Stimulated activated CD4-positive, alpha-beta T cell treated with anti-CD3 and anti-CD28 coated beads, Interleukin-1b, Interleukin-23, amount 100 ng/mL, for 48 hours (primary cell): ENCODE measurements around the gene CAP2.

Experiments used
- DNase-seq: peaks from one replicate; pipeline ENCODE4 v3.0.0-alpha.2; 2020

CAP2 gene

GRCh38 chr6:17442196-17442595, 48.8 kb downstream of the CAP2 start:
- DNase-seq, result no peak

DNA sequence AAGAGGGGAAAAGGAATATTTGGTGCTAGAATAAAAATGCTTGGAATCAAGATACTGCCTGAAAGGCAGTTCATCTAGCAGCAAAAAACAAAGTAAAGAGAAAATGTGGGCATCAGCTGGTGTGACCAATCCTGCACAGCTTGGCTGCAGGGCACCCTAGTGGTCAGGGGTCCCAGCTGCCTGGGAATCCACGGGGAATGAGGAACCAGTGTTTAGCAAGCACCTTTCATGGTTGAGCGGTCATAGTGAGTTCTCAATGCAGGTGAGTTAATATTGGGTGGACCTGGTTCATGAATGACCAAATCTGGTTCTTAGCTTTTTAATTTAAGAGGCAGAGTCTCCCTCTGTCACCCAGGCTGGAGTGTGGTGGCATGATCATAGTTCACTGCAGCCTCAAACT, 53.3 kb downstream of the CAP2 start:
- no peak for DNase-seq

DNA sequence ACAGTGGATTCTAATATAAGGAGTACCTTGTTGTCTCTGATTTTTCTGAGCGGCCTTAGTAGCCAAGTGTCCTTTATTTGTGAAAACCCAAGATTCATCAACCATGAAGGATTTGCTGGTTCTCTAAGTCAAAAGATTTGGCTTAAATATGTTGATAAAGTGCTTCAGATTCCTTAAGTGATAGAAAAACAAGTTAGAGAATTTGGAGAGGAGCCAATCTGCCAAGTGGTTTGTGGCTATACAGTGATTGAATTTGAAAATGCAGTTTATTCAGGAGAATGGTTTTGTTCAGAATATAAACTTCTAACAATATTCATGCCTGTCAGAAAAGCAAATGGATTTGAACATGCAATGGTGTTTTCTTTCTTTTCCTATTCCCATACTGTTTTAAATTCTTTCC, 54.8 kb downstream of the CAP2 start:
- no peak for DNase-seq

DNA sequence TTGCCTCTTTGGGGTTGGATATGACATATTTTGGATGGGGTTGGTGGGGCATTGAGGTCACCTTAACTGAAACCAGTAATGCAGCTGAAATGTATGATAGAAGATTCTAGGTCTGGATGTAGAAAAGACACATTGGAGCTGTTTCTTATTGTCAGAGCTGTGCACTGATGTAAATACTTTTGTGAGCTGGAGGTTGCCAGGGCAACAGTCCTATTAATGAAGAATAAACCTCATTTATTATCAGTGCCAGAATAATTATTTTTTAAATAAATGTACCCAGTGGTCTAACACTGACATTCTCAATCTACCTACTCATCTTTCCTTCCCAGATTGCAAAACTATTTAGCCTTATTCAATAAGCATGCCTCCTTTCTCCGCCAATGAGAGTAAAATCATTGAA, 57.0 kb downstream of the CAP2 start:
- no peak for DNase-seq

- DNase-seq, result no peak
These were observed 57.4 kb downstream of the CAP2 start for GRCh38 chr6:17450832-17451231.

DNA sequence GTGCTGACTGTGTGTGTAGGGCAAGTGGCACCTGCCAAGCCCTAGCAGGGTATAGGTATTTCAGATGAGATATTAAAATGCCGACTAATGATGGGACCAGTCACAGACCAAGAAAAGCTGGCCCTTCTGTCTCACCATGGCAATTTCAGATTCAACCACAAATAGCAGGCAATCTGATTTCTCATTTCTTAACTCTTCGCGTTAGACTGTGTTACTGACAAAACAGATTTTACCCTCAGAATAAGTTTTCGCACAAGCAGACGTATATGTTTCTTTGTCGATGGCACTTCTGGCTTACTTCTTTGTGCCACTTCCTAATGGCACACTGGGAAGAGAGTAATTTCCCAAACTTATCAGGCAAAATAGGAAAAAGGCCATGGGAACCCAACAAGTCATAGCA, 58.7 kb downstream of the CAP2 start:
- DNase-seq, result no peak

- DNase-seq, result no peak
These were observed 61.1 kb downstream of the CAP2 start for GRCh38 chr6:17454316-17455005.

DNA sequence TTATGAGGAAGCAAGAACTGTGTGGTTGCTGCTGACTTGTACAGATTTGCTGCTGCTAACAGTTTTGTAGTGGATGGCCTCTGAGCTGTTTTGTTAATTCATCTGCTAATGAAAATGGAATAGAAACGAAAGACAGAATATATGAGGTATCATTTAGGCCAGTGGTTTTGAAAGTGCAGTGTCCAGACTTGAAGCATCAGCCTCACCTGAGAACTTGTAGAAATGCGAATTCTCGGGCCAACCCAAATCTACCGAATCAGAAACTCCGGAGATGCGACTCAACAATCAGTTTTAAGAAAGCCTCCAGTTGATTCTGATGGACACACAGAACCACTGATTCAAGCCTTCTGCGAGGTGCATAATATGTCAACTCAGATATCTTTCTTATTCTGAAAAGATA, 62.5 kb downstream of the CAP2 start:
- no peak for DNase-seq

- DNase-seq, result no peak
These were observed 63.3 kb downstream of the CAP2 start for GRCh38 chr6:17456711-17457110.

DNA sequence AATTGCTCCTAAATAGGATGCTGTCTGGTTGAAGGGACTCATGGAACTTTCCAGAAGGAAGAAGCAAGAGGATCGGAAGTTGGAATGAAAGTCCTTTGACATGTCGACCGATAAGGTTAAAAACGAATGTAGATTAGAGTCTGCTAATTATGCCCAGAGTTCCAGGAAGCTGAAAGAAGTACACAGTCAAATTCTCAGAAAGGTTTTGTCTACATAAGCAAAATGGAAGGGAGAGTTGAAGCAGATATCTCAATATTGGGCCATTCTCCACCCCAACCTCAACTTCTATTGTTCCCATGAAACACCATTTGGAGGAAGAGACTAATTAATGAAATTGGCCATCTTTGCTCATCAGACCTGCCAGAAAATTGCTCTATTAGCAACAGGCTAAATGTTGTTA, 64.0 kb downstream of the CAP2 start:
- no peak for DNase-seq

DNA sequence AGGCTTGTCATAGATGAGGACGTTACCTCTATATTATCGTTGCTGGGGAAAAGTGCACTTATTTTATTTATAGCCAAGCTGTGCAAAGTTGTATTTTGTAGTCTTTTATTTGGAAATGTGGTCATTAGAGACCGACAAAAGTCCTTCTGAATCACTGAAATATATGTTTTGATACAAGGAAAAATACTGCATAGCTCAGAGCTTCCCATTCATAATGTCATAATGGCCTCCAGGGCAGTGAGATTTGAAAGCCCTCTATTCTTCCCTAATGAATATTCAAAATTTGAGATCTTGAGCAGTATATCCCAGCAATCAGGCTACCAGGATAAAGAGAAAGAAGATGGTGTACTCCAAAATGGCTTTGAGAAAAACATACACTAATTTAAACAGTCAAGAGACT, 64.6 kb downstream of the CAP2 start:
- DNase-seq, result no peak

- no peak for DNase-seq
These were observed 65.6 kb downstream of the CAP2 start for GRCh38 chr6:17458966-17459365.

DNA sequence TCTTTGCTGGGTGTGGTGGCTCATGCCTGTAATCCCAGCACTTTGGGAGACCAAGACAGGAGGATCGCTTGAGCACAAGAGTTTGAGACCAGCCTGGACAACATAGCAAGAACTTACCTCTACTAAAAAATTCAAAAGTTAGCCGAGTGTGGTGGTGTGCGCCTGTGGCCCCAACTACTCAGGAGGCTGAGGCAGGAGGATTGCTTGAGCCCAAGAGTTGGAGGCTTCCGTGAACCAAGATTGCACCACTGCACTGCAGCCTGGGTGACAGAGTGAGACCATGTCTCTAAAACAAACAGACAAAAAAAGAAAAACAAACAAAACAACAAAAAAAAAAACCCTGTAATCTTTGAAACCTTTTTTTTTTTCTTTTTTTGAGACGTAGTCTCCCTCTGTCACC, 67.5 kb downstream of the CAP2 start:
- no peak for DNase-seq

- no peak for DNase-seq
These were observed 72.8 kb downstream of the CAP2 start for GRCh38 chr6:17466147-17466546.

- DNase-seq, result no peak
These were observed 73.3 kb downstream of the CAP2 start for GRCh38 chr6:17466707-17467106.

GRCh38 chr6:17469006-17469832, 75.8 kb downstream of the CAP2 start:
- no peak for DNase-seq

DNA sequence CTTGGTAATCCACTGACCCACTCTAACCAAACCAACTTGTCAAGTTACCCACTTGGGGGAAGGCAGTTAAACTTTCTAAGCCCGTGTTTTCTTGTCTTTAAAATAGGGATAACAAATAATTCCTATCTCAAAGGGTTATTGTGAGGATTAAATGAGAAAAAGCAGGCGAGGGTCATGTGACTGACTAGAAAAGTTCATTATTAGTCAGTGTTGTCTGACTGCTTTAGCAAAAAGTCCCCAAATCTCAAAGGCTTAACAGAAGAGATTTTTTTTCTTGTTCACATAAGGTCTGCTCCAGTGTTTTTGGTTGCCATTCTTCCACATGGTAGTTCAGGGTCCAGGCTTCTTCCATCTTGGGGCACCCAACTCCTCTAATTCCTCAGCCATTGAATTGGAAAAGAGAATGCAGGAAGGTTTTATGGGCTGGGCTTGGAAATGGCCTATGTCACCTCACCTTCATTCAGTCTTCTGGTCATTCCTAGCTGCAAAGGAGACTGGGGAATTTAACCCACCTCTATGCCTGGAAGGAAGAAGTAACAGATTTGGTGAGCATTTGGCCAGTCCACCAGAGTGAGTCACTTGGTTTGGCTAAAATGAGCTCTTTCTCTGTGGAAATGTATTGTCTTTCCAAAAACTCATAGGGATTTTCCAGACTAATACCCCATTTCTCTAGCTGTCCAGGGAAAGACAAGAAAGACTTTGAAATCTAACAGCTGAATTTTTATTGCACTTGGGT, 77.0 kb downstream of the CAP2 start:
- DNase-seq, result no peak

- DNase-seq, result no peak
These were observed 77.5 kb downstream of the CAP2 start for GRCh38 chr6:17470938-17471327.

- DNase-seq, result no peak
These were observed 79.3 kb downstream of the CAP2 start for GRCh38 chr6:17472653-17473183.

GRCh38 chr6:17473554-17473953, 80.2 kb downstream of the CAP2 start:
- DNase-seq, result no peak

DNA sequence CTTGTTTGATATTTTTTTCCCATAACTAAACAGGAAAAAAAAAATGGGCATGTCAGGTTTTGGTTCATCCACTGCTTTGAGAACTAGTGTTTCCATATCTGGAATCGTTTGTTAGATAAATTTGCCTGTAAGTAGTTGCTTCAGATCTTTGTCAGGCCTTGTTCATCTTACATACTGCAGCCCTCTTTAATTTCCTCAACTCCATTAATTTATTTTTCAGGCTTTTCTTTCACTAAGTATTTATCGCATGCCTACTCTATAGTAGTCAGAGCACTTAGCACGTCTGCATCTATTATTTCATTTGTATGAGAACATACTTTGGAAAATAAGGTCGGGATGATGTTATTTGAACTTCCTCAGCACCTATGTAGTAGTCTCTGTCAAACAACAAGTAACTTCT, 80.9 kb downstream of the CAP2 start:
- no peak for DNase-seq

GRCh38 chr6:17475606-17476244, 82.3 kb downstream of the CAP2 start:
- DNase-seq, result no peak

- no peak for DNase-seq
These were observed 83.1 kb downstream of the CAP2 start for GRCh38 chr6:17476511-17476910.
